Body of pancreas (tissue), 4 donors: ENCODE data around the gene TGFBR3.

ENCODE experiments used
- CTCF ChIP-seq, 7 experiments: fragments of 450-650 bp in 4 of 7; fragments of 200-600 bp in 3 of 7; sonication (generic) in 3 of 7; IDR thresholded peaks; one replicate each; pipeline ENCODE4 v1.5.1; 2016 to 2019; ENCODE audit warnings: antibody characterized with exemption in 7 of 7
- POLR2A ChIP-seq, 3 donors: fragments of 450-650 bp; IDR thresholded peaks; one replicate each; pipeline ENCODE4 v1.6.1; 2016; ENCODE audit warnings: antibody characterized with exemption in 3 of 3, mild to moderate bottlenecking in 2 of 3

- TF ChIP-seq POLR2A (IDR thresholded peaks at IDR 0.05): no peak
- TF ChIP-seq CTCF (IDR thresholded peaks at IDR 0.05): no peak
These were observed 21.8 kb downstream of the TGFBR3 start for GRCh38 chr1:91864017-91864700.
